HepG2 (cell line): ENCODE data around the gene TEDC1. TPM values are rescaled to one million over a fixed set of nuclear protein-coding genes. Genes with fewer than 3 reads are reported as not detected.
A peak's percentile ranks its signal among the peaks of the same experiment; 100 is the strongest.

Experiments used
- ATAC-seq: fragments of 200-7000 bp; cut with Tn5 transposase; 3 replicates; pipeline ENCODE4 v1.9.1; 2020; ENCODE audit warnings: mild to moderate bottlenecking, moderate library complexity
- BruUV-seq: library from RNA; stranded (reverse); fragments of 400-500 nt; replicated peaks from 2 replicates; lab custom pipeline; 2021; lab: Mats Ljungman, UMichigan
- CTCF ChIA-PET: fragments of 300-600 bp; formaldehyde crosslinking; extraction: SDS; loops from one replicate; lab custom pipeline; 2021; ENCODE audit warnings: low total read pairs, inconsistent platforms, low intra/inter-chr PET ratio; lab: Yijun Ruan, JAX
- POLR2A ChIA-PET: fragments of 350-600 bp; sonication (Branson Sonifier 250); formaldehyde crosslinking; loops from one replicate; lab custom pipeline; 2020; ENCODE audit warnings: antibody characterized with exemption, inconsistent platforms; lab: Yijun Ruan, JAX
- DNase-seq: peaks from one replicate; pipeline ENCODE4 v3.0.0-alpha.2; 2015; ENCODE audit warnings: low spot score
- FAIRE-seq: peaks from 3 replicates; lab custom pipeline; 2011; peaks lifted over from hg19 to GRCh38; lab: Jason Lieb, UNC
- H2AFZ ChIP-seq: one replicate; pipeline ENCODE4 v1.6.1; 2011; ENCODE audit warnings: low read length, inconsistent platforms
- H3K27ac ChIP-seq: fragments of 300-600 bp; 3 replicates; pipeline ENCODE4 v1.8.0; 2011; ENCODE audit warnings: mixed run types, mild to moderate bottlenecking, mixed read lengths, low read length, inconsistent platforms; ENCODE audit not compliant: insufficient read depth; ENCODE audit errors: extremely low read length
- H3K27me3 ChIP-seq, 2 experiments: fragments of 200-600 bp in 1 of 2; 2 replicates in 1 of 2; 3 replicates in 1 of 2; pipeline versions ENCODE4 v1.6.0 to v1.8.0; 2011; ENCODE audit warnings: low read length in 2 of 2, mild to moderate bottlenecking in 2 of 2, moderate library complexity in 2 of 2, inconsistent platforms in 1 of 2; ENCODE audit not compliant: insufficient read depth in 2 of 2, control insufficient read depth in 1 of 2
- H3K36me3 ChIP-seq, 2 experiments: fragments of 200-600 bp in 1 of 2; replicated peaks in 1 of 2; 2 replicates in 1 of 2; 3 replicates in 1 of 2; pipeline versions ENCODE4 v1.5.1 to v1.8.0; 2011; ENCODE audit warnings: low read length in 2 of 2, inconsistent platforms in 1 of 2; ENCODE audit not compliant: insufficient read depth in 2 of 2, control insufficient read depth in 1 of 2
- H3K4me1 ChIP-seq: 2 replicates; pipeline ENCODE4 v1.5.1; 2012; ENCODE audit warnings: low read length, inconsistent platforms; ENCODE audit not compliant: insufficient read depth
- H3K4me2 ChIP-seq: 2 replicates; pipeline ENCODE4 v1.6.0; 2011; ENCODE audit warnings: low read depth, low read length, inconsistent platforms
- H3K4me3 ChIP-seq, 3 experiments: fragments of 200-600 bp in 1 of 3; sonication (generic), shearing (Covaris generic) in 1 of 3; replicated peaks in 1 of 3; 2 replicates each; pipeline ENCODE4 v1.5.1; 2011 to 2016; ENCODE audit warnings: low read length in 3 of 3, inconsistent platforms in 2 of 3, low read depth in 2 of 3, mild to moderate bottlenecking in 2 of 3, control low read depth in 1 of 3, mixed read lengths in 1 of 3; ENCODE audit not compliant: insufficient read depth in 1 of 3
- H3K79me2 ChIP-seq: one replicate; pipeline ENCODE4 v1.6.1; 2011; ENCODE audit warnings: low read length, inconsistent platforms; ENCODE audit not compliant: insufficient read depth
- H3K9ac ChIP-seq: 2 replicates; pipeline ENCODE4 v1.6.0; 2011; ENCODE audit warnings: mild to moderate bottlenecking, low read depth, low read length, inconsistent platforms; ENCODE audit not compliant: insufficient read depth
- H3K9me3 ChIP-seq: 2 replicates; pipeline ENCODE4 v1.5.1; 2012; ENCODE audit warnings: mild to moderate bottlenecking, low read length
- H4K20me1 ChIP-seq: 2 replicates; pipeline ENCODE4 v1.6.0; 2011; ENCODE audit warnings: inconsistent platforms, mild to moderate bottlenecking, low read length, moderate library complexity; ENCODE audit not compliant: insufficient read depth
- CERS6 ChIP-seq: sonication (generic); formaldehyde crosslinking; IDR thresholded peaks from 2 replicates; pipeline ENCODE4 v1.5.0; 2020; ENCODE audit warnings: missing genetic modification reagents
- EED ChIP-seq: sonication (generic); formaldehyde crosslinking; IDR thresholded peaks from 2 replicates; pipeline ENCODE4 v1.5.0; 2020; ENCODE audit warnings: mild to moderate bottlenecking, missing genetic modification reagents
- ETV5 ChIP-seq: IDR thresholded peaks from 2 replicates; pipeline ENCODE4 v1.6.1; 2018; ENCODE audit warnings: missing biosample characterization, missing genetic modification reagents, inconsistent platforms, borderline replicate concordance
- FOXC1 ChIP-seq: sonication (generic); formaldehyde crosslinking; IDR thresholded peaks from 2 replicates; pipeline ENCODE4 v1.8.0; 2022; ENCODE audit warnings: mild to moderate bottlenecking, missing genetic modification reagents, borderline replicate concordance
- GATA4 ChIP-seq: sonication (generic); IDR thresholded peaks from 2 replicates; pipeline ENCODE4 v1.6.1; 2016; ENCODE audit warnings: antibody characterized with exemption, low read depth, borderline replicate concordance
- HOXA9 ChIP-seq: sonication (generic); formaldehyde crosslinking; IDR thresholded peaks from 2 replicates; pipeline ENCODE4 v1.8.1; 2022; ENCODE audit warnings: missing genetic modification reagents, mild to moderate bottlenecking, moderate library complexity, borderline replicate concordance
- NFKBIZ ChIP-seq: IDR thresholded peaks from 2 replicates; pipeline ENCODE4 v1.6.1; 2018; ENCODE audit warnings: missing genetic modification reagents, missing compliant biosample characterization
- PRDM4 ChIP-seq: sonication (generic); formaldehyde crosslinking; IDR thresholded peaks from 2 replicates; pipeline ENCODE4 v1.9.0; 2021; ENCODE audit warnings: missing genetic modification reagents, borderline replicate concordance
- RAD21 ChIP-seq: fragments of 450-650 bp; formaldehyde crosslinking; IDR thresholded peaks from 2 replicates; pipeline ENCODE4 v1.5.0; 2020; ENCODE audit warnings: mild to moderate bottlenecking
- STAG1 ChIP-seq: sonication (generic); formaldehyde crosslinking; IDR thresholded peaks from 2 replicates; pipeline ENCODE4 v1.4.0; 2020; ENCODE audit warnings: missing genetic modification reagents
- TEAD3 ChIP-seq: optimal IDR thresholded peaks from 2 replicates; pipeline ENCODE3; 2016; ENCODE audit warnings: borderline replicate concordance
- THAP11 ChIP-seq: IDR thresholded peaks from 2 replicates; pipeline ENCODE4 v1.6.1; 2016; ENCODE audit warnings: missing biosample characterization, missing genetic modification reagents
- XRCC5 ChIP-seq: fragments of 200-400 bp; formaldehyde crosslinking; optimal IDR thresholded peaks from 2 replicates; pipeline ENCODE3; 2017; ENCODE audit warnings: mild to moderate bottlenecking, low read length
- ZBTB20 ChIP-seq: sonication (generic); formaldehyde crosslinking; IDR thresholded peaks from 2 replicates; pipeline ENCODE4 v1.8.1; 2023; ENCODE audit warnings: missing genetic modification reagents, low read depth, mild to moderate bottlenecking, borderline replicate concordance
- ZFP37 ChIP-seq: sonication (generic); formaldehyde crosslinking; IDR thresholded peaks from 2 replicates; pipeline ENCODE4 v1.4.0; 2020; ENCODE audit warnings: missing genetic modification reagents, borderline replicate concordance
- ZNF292 ChIP-seq: sonication (generic); formaldehyde crosslinking; IDR thresholded peaks from 2 replicates; pipeline ENCODE4 v1.8.1; 2022; ENCODE audit warnings: mild to moderate bottlenecking, low read depth, missing genetic modification reagents, borderline replicate concordance
- ZNF709 ChIP-seq: sonication (generic); formaldehyde crosslinking; IDR thresholded peaks from 2 replicates; pipeline ENCODE4 v1.5.0; 2020; ENCODE audit warnings: mild to moderate bottlenecking, missing genetic modification reagents
- ZNF839 ChIP-seq: sonication (generic); formaldehyde crosslinking; IDR thresholded peaks from 2 replicates; pipeline ENCODE4 v1.4.0; 2020; ENCODE audit warnings: missing genetic modification reagents, mild to moderate bottlenecking, borderline replicate concordance
- WGBS: methylation state at CpG from one replicate; pipeline ENCODE4 v1.1.6; 2017; ENCODE audit warnings: low lambda C conversion rate; 5-methylcytosine and 5-hydroxymethylcytosine counted together
- in situ Hi-C: cut with HindIII; loops from 2 replicates; pipeline ENCODE4 v1.10.0; 2017; ENCODE audit warnings: low pct_unique_long_range_greater_than_20kb; ENCODE audit not compliant: extremely low pct_ligation_motif_present
- intact Hi-C: fragments of 100-400 bp; cut with micrococcal nuclease; formaldehyde crosslinking; loops from one replicate; pipeline ENCODE4 v1.10.0; 2022; ENCODE audit not compliant: unreplicated experiment
- polyA plus RNA-seq, 8 experiments: library from polyadenylated mRNA; depleted of rRNA in 3 of 8; stranded (reverse) in 7 of 8; unstranded in 1 of 8; fragments of >200 nt; fragmentation: Illumina TruSeq in 4 of 8; extraction: Trizol in 4 of 8; gene quantifications; 2 replicates each; pipeline versions ENCODE4 v1.2.1 to v1.2.3, GENCODE V29; 2011 to 2016; ENCODE audit warnings: low read depth in 4 of 8, missing spikeins in 1 of 8, mixed read lengths in 1 of 8; ENCODE audit not compliant: insufficient read depth in 1 of 8
- total RNA-seq, 5 experiments: library from RNA; depleted of rRNA; stranded (reverse); fragments of >200 nt; fragmentation: Illumina TruSeq; extraction: Trizol; gene quantifications; 2 replicates each; pipeline ENCODE4 v1.2.3, GENCODE V29; 2016; ENCODE audit warnings: low read depth in 1 of 5
- TF ChIP-seq, protein P1 (sequence below): IDR thresholded peaks from 2 replicates; pipeline ENCODE4 v1.6.1; 2016; ENCODE audit warnings: low read depth, borderline replicate concordance
- TF ChIP-seq, protein P2 (sequence below): conservative IDR thresholded peaks from 2 replicates; pipeline ENCODE4 v1.6.1; 2018; ENCODE audit warnings: missing genetic modification reagents

TEDC1 gene
- total and polyA plus RNA-seq, 2 of the 13 experiments (the other 11 are each of a cell fraction or from before 2014, with no cell fraction given): 5.7 to 27.4 TPM

GRCh38 chr14:105532735-105533141 lies 41.7 kb downstream of the TEDC1 start (continued):
- no peak for TF ChIP-seq ZFP37 (CRISPR knock-in tag)
- no peak for TF ChIP-seq ZNF839 (CRISPR knock-in tag)
- TF ChIP-seq RAD21 (CRISPR knock-in tag): peak; percentile 42; the same call in 1 of the 2 replicates
- peak; percentile 71 for TF ChIP-seq STAG1
- peak; percentile 27 for TF ChIP-seq TEAD3 (CRISPR knock-in tag)
- peak; percentile 63 for TF ChIP-seq XRCC5
- TF ChIP-seq, protein P1, sequence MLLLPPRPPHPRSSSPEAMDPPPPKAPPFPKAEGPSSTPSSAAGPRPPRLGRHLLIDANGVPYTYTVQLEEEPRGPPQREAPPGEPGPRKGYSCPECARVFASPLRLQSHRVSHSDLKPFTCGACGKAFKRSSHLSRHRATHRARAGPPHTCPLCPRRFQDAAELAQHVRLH: no peak
- TF ChIP-seq NFKBIZ (CRISPR knock-in tag): no peak
- no peak for TF ChIP-seq THAP11

GRCh38 chr14:105533391-105533790 lies 42.3 kb downstream of the TEDC1 start:
- H3K27me3 ChIP-seq: peaks cover 11 to 62% of the 10 kb centered on the region in 2 experiments
- no peak for TF ChIP-seq PRDM4
- no peak for TF ChIP-seq HOXA9 (CRISPR knock-in tag)
- TF ChIP-seq, protein P2, sequence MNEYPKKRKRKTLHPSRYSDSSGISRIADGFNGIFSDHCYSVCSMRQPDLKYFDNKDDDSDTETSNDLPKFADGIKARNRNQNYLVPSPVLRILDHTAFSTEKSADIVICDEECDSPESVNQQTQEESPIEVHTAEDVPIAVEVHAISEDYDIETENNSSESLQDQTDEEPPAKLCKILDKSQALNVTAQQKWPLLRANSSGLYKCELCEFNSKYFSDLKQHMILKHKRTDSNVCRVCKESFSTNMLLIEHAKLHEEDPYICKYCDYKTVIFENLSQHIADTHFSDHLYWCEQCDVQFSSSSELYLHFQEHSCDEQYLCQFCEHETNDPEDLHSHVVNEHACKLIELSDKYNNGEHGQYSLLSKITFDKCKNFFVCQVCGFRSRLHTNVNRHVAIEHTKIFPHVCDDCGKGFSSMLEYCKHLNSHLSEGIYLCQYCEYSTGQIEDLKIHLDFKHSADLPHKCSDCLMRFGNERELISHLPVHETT (CRISPR knock-in tag): no peak
- no peak for TF ChIP-seq EED (CRISPR knock-in tag)
- TF ChIP-seq ZNF709 (CRISPR knock-in tag): no peak
- no peak for TF ChIP-seq CERS6 (CRISPR knock-in tag)
- no peak for TF ChIP-seq ZNF292
- no peak for TF ChIP-seq FOXC1 (CRISPR knock-in tag)
- TF ChIP-seq GATA4: no peak
- no peak for TF ChIP-seq ZBTB20 (CRISPR knock-in tag)
- no peak for TF ChIP-seq ETV5 (CRISPR knock-in tag)
- no peak for TF ChIP-seq RAD21 (CRISPR knock-in tag)

More at GRCh38 chr14:105533391-105533790, 42.3 kb downstream of the TEDC1 start:
- CTCF ChIA-PET: interaction anchor here (1.1 to 1.6 kb wide), 3 partner anchors 53 to 165 kb away, joined by 3 to 6 read pairs (median 3); no protein-coding TSS in a partner anchor
- Histone ChIP-seq H2AFZ (no peak overlapping the region), H3K36me3 (0 out of 5 replicates have a peak, but pooled peaks cover 0 to 6% of the 10 kb centered on the region in 2 experiments), H4K20me1 (peaks cover 5% of the 10 kb centered on the region; the same call in 1 of the 2 replicates), H3K4me3 (no peak overlapping the region), H3K4me2 (no peak overlapping the region), H3K9ac (no peak overlapping the region), H3K4me1 (peaks cover 39% of the 10 kb centered on the region), H3K9me3 (no peaks in the 10 kb centered on the region), H3K27ac (no peak overlapping the region), H3K79me2 (no peaks in the 10 kb centered on the region)
- DNase-seq: no peak
- in situ Hi-C loops: loop anchor here (5.0 kb wide), 1 partner anchor 156 kb away; no protein-coding TSS in a partner anchor
- FAIRE-seq: no peak
- no peak for ATAC-seq
- intact Hi-C loops: loop anchor here (5.0 kb wide), 1 partner anchor 161 kb away; no protein-coding TSS in a partner anchor
- no TSS peak for BruUV-seq
- POLR2A ChIA-PET: interaction anchor here (1.5 kb wide), 1 partner anchor 37 kb away, joined by 5 read pairs; no protein-coding TSS in a partner anchor
- 31% methylated on average over 6 of the region's 9 CpGs for WGBS
